ENCODE results near the gene PTPN3.
"Not testable (repeated sequence)": the region's sequence is repeated elsewhere in the genome, so short reads cannot be mapped to it uniquely, and the experiment has no call there.

Gene PTPN3

GRCh38 chr9:109498195-109499092 is at the start of gene PTPN3:
Gene PTPN3, minus strand, starts transcription at chr9:109498307. Its CDS starts 34,873 bp downstream, at chr9:109463434.
- no peak for DNase-seq

DNA sequence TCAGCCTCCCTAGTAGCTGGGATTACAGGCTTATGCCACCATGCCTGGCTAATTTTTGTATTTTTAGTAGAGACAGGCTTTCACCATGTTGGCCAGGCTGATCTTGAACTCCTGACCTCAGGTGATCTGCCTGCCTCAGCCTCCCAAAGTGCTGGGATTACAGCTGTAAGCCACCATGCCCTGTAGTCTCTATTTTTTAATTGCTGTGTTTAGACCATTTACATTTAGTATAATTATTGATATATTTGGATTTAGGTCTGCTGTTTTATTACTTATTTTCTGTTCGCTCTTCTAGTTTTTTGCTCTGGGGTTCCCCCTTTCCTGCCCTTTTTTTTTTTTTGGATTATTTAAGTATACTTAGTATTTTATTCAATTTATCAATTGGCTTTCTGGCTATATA is 46.8 kb upstream of the PTPN3 start:
- DNase-seq: not testable (repeated sequence)

DNA sequence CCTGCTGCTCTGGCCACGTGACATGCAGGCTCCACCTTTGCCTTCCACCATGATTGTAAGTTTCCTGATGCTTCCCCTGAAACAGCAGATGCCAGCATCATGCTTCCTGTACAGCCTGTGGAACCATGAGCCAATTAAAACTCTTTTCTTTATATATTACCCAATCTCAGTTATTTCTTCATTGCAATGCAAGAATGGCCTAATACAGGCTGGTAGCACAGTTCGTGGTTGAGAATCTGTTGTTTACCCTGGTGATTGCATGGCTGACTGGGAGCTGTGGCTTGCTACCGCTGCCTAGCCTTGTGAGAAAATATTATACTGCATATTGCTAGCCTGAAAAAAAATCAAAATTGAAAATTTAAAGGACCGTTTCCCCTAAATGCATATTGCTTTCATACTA is 44.8 kb upstream of the PTPN3 start:
- DNase-seq: no peak

- no peak for DNase-seq
Observed at GRCh38 chr9:109538346-109538745, 40.2 kb upstream of the PTPN3 start.

DNA sequence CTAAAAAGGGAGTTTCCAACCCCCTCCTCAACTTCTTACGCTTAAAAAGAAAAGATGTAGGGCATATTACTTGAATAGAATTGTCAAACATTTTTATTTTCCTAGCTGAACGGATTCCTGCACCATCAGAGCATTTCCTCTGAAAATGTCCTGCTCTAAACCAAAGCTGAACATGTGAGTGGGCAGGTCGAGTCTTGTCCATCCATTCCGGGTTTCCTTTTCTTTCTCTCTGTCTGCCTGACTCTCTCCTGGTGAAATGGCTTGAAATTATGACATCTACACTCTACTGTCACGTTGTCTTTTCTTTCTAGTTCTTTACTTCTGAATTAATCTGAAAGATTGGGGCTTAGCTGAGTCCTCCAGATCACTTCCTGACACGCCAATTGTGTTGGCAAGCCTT is 39.2 kb upstream of the PTPN3 start:
- DNase-seq: no peak

DNA sequence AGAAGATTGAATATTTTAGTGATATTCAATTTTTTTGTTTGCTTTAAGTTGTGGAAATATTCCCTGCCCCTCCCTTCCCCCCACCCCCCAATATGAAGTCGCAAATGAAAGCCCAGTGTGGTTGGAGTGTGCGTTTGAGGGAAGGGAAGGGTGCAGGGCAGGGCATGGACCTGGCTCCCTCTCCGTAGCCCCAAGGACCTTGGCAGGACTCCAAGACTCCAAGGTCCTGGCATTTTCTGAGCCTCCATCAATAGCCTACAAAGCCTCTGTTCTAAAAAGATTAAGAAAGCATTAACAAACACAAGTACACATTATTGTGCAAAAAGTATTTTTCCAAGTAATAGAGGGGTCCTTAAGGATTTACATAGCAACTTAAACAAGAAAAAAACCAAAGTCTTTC is 38.8 kb upstream of the PTPN3 start:
- no peak for DNase-seq

- no peak for DNase-seq
Observed at GRCh38 chr9:109535365-109535764, 37.3 kb upstream of the PTPN3 start.

GRCh38 chr9:109534151-109534550 is 36.0 kb upstream of the PTPN3 start:
- no peak for DNase-seq

DNA sequence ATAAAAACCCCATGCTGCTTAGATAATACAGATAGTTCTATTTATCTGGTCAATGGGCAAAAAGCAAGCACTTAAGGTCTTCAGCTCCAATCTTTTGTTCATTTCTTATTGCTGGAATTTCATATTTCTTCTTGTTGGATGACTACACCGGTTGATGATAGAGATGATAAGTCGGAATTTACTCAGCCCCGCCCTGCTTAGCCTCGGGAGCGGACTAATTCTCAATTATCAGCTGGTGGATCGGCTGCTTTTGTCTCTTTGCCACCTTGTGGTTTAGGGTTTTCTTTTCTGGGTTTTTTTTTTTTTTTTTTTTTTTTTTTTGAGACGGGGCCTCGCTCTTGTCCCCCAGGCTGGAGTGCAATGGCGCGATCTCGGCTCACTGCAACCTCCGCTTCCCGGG is 34.5 kb upstream of the PTPN3 start:
- not testable (repeated sequence) for DNase-seq

DNA sequence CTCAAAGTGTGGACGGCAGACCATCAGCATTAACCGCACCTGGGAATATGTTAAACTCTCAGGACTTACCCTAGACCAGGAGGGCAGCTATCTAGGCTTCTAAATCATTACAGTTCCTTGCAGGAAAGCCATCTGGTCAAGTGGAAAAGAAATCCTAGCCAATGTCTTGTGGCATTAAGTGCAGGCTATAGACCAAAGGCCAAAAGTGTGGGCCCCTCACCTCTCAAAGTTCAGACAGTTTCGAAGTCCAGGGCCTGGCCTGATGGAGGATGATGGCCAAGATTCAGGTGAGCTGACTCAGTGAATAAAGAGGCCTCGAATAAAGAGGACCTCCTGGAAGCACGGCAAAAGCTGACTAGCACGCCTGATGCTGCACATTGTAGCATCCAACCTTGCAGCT is 24.0 kb upstream of the PTPN3 start:
- DNase-seq: no peak

DNA sequence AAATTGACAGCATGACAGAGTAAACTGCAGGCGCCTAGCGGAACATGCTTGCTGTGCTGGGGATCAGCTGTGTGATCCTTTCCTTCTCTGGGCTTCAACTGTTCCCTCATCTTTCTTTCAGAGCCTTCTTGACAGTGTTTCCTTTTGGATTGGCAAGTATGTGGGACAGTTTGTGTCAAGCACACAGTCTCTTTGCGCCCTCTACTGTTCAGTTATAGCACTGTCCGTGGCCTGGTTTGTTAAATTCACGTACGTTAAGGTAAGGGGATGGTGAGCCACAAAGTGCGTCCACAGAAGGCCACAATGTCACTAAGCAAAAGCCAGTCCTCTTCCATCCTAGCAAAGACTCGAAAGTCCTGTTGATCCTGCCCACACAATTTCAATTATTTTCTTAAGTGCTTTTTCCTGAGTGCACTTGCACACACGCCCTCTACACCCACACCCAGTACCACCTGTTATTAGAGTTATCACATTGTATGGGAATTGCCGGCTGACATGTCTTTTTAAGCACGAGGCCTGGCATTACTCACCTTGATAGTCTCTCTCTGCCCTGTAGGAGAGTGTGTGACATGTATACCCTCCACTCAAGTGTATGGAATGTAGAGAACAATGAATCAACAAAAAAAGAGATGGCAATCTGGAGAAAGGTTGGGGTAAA is 22.5 kb upstream of the PTPN3 start:
- peak in 1 of 2 donors; percentile 8 for DNase-seq

DNA sequence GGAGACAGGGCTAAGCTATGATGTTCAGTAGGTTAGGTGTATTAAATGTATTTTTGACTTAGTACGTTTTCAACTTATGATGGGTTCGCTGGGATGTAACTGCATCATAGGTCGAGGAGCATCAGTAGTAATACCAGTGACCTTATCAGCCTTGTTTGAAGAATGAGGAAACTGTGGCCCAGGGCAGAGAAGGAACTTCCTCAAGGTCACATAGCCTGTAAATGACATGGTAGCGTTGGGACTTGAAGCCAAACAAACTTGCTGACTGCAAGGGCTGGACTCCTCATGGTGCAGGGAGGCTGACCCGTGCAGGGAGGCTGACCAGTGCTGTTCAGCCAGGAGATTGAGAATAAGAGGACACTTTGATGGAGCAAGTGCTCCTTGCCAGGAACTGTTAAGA is 21.3 kb upstream of the PTPN3 start:
- DNase-seq: no peak

DNA sequence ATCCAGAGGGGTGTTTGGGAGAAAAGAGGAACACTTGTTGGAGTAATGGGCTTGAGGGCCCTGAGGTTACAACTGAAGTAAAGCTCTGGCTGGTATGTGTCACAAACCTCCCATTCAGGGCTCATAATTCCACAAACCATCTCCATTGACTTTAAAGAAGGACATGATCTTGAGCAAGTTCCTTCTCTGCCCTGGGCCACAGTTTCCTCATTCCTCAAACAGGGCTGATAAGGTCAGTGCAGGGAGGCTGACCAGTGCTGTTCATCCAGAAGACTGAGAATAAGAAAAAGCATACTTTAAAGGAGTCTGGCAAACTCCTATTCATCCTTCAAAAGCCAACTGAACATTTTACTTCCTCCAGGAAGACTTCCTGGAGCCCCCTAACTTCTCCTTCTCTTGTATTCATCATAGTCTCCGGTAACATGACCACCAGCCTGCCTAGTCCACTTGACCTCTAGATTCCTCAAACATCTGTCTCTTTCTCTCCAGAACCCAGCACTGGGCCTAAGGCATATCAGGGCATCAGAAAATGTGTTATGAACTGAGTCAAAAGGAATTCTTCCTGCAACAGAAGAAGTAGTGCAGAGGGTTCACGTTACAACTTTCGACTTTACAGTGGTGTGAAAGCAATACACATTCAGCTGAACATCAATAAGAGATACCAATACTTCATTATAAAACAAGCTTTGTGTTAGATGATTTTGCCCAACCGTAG is 20.7 kb upstream of the PTPN3 start:
- DNase-seq: no peak

DNA sequence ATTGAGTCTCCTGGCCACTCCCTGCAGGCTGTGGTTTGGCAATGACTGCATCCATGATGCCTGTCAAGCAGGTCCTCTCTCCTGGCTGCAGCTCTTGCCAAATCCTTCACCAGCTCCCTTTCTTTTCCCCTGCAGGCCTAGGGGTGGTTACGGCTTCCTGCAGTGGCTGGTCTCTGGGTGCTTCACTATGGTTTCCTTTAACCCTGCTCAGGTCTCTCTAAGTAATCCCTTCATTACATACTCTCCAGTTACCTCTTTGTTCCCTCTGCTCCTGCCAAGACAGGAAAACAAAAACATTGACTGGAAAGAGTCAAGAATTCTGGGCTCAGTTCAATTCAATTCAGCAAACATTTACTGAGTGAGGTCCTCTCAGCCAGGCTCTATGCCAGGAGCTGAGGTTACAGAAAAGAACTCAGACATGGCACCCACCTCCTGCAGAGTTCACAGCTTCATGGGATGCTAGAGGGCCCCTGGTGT is 19.8 kb upstream of the PTPN3 start:
- DNase-seq: no peak

- no peak for DNase-seq
Observed at GRCh38 chr9:109513871-109514270, 15.8 kb upstream of the PTPN3 start.

DNA sequence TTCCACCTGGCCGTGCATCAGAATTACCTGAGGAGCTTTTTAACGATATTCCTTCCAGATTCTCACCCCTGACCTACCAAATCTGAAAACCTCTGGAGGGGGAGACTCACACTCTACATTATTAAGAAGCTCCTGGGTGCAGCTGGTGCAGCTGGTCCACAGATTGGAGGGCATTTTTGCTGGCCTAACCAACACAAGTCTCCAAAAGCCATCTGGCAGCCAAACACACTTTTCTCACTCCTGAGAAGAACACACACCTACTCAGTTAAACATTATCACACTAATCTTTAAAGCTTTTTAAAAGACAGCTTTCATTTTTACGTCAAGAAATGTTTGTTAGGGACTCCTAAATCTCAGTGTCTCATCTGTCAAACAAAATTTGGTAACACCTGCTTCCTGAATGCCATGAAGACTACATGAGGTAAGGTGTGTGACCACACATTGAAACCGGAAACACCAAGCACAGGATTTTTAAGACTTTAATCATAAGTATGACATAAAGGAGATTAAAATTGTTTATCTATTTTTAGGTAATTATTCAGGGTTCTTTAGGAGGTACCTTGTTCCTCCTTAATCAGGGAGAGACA is 14.2 kb upstream of the PTPN3 start:
- no peak for DNase-seq

DNA sequence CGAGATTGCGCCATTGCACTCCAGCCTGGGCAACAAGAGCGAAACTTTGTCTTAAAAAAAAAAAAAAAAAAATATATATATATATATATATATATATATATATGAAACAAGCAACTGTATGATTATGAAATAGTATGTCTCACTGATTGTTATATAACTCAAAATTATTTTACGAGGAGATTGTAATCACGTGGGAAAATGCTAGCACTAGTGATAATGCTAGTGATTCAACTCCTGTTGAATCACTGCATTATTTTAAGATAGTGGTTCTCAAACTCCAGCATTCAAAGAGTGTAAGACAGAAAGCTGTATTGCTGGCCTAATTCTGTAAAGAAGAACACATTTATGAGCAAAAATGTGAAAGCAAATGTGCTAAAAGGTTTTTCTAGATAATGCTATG is 12.4 kb upstream of the PTPN3 start:
- DNase-seq: no peak

DNA sequence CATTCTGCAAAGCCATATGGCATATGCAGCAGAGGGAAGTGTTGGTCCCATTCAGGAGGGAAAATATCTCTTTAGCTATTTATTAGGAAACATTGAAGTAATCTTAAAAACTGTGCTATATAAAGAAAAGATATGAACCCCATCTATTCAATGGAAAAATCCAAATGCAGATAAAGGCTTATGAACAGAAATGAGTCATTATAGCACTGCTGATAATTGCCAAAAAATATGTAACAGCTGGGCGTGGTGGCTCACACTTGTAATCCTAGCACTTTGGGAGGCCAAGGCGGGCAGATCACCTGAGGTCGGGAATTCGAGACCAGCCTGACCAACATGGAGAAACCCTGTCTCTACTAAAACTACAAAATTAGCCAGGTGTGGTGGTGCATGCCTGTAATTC is 11.9 kb upstream of the PTPN3 start:
- DNase-seq: not testable (repeated sequence)

DNA sequence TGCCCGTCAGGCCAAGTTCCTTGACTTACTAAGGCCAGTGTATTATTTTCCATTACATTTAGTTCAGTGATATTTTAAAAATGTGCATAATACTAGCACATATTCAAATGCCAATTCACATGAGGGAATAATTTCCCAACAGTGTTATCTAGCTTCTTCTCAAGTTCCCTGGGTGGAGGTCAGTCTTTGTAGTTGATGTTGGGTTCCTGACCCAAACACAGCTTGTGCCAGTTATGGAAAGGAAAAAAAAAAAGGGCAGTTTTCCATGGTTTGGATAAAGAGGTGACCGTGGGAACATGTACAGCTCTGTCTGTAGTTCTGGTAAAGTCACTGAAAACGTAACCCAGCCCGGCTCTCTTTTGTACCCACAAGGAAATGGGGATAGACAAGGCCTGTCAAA is 11.5 kb upstream of the PTPN3 start:
- no peak for DNase-seq

- no peak for DNase-seq
Observed at GRCh38 chr9:109507421-109507838, 9.3 kb upstream of the PTPN3 start.

- DNase-seq: no peak
Observed at GRCh38 chr9:109506097-109506712, 8.1 kb upstream of the PTPN3 start.

DNA sequence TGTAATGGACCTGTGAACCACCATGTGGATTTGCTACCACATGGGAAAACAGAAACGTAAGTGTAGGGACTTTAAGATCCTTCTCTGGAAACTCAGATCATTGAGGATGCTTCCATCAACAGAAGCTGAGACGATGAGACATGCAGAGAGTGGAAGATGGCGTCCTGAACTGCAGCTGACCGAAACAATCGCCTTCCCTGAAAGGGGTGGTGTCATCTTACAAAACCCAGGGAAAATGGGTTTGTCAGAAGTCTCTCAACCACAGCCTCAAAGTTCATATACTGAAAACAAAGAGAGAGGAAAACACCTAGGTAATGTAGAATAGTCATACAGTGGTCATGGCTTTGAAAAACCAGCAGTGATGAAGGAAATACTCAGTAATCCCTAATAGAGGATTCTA is 6.6 kb upstream of the PTPN3 start:
- DNase-seq: no peak

All from CD4-positive, alpha-beta T cell treated with Interleukin-1 beta for 1 hour (primary cell).